Measurements from ENCODE around the gene HCFC1R1.

DNA sequence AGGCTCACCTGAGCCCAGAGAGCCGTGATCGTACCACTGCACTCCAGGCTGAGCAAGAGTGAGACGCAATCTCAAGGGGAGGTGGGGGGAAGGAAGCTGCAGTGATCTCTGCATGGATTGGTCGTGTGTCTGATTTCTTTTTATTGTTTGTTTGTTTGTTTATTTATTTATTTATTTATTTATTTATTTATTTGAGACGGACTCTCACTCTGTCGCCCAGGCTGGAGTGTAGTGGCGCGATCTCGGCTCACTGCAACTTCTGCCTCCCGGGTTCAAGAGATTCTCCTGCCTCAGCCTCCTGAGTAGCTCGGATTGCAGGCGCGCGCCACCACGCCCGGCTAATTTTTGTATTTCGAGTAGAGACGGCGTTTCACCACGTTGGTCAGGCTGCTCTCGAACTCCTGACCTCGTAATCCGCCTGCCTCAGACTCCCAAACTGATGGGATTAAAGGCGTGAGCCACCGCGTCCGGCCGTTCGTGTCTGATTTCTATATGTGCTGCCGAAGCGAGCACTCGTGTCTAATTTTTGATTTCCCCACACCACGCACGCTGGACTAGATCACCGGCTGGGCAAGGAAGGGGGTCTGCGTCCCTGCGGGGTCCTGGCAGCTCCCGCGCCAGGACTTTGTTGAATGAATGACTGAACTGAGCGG is 4.0 kb downstream of the HCFC1R1 start:
- TF ChIP-seq, protein P1, sequence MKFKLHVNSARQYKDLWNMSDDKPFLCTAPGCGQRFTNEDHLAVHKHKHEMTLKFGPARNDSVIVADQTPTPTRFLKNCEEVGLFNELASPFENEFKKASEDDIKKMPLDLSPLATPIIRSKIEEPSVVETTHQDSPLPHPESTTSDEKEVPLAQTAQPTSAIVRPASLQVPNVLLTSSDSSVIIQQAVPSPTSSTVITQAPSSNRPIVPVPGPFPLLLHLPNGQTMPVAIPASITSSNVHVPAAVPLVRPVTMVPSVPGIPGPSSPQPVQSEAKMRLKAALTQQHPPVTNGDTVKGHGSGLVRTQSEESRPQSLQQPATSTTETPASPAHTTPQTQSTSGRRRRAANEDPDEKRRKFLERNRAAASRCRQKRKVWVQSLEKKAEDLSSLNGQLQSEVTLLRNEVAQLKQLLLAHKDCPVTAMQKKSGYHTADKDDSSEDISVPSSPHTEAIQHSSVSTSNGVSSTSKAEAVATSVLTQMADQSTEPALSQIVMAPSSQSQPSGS (tag by site-specific recombination; IDR thresholded peaks at IDR 0.05; ENCODE audit: low read depth) = no peak
- TF ChIP-seq, protein P2, sequence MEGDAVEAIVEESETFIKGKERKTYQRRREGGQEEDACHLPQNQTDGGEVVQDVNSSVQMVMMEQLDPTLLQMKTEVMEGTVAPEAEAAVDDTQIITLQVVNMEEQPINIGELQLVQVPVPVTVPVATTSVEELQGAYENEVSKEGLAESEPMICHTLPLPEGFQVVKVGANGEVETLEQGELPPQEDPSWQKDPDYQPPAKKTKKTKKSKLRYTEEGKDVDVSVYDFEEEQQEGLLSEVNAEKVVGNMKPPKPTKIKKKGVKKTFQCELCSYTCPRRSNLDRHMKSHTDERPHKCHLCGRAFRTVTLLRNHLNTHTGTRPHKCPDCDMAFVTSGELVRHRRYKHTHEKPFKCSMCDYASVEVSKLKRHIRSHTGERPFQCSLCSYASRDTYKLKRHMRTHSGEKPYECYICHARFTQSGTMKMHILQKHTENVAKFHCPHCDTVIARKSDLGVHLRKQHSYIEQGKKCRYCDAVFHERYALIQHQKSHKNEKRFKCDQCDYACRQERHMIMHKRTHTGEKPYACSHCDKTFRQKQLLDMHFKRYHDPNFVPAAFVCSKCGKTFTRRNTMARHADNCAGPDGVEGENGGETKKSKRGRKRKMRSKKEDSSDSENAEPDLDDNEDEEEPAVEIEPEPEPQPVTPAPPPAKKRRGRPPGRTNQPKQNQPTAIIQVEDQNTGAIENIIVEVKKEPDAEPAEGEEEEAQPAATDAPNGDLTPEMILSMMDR (tag by site-specific recombination; IDR thresholded peaks at IDR 0.05) = no peak
- TF ChIP-seq, protein P3, sequence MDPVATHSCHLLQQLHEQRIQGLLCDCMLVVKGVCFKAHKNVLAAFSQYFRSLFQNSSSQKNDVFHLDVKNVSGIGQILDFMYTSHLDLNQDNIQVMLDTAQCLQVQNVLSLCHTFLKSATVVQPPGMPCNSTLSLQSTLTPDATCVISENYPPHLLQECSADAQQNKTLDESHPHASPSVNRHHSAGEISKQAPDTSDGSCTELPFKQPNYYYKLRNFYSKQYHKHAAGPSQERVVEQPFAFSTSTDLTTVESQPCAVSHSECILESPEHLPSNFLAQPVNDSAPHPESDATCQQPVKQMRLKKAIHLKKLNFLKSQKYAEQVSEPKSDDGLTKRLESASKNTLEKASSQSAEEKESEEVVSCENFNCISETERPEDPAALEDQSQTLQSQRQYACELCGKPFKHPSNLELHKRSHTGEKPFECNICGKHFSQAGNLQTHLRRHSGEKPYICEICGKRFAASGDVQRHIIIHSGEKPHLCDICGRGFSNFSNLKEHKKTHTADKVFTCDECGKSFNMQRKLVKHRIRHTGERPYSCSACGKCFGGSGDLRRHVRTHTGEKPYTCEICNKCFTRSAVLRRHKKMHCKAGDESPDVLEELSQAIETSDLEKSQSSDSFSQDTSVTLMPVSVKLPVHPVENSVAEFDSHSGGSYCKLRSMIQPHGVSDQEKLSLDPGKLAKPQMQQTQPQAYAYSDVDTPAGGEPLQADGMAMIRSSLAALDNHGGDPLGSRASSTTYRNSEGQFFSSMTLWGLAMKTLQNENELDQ (tag by site-specific recombination; IDR thresholded peaks at IDR 0.05; ENCODE audit: low read depth) = no peak
- no peak; the same call in 1 of the 2 replicates for TF ChIP-seq INSM2 (tag by site-specific recombination; IDR thresholded peaks at IDR 0.05)
- no peak for TF ChIP-seq YY1 (tag by site-specific recombination; IDR thresholded peaks at IDR 0.05)

Data from HEK293 (cell line).